H1 (cell line): Measurements from ENCODE around the gene TCERG1L.

ENCODE experiments used
- CHD7 ChIP-seq: fragments of 300-600 bp; sonication (generic); IDR thresholded peaks from 2 replicates; pipeline ENCODE4 v1.7.1; 2012; ENCODE audit warnings: low read length, moderate library complexity, mild to moderate bottlenecking, inconsistent platforms; ENCODE audit not compliant: insufficient replicate concordance
- CTCF ChIP-seq, 3 experiments: IDR thresholded peaks; 1 replicate in 2 of 3; 2 replicates in 1 of 3; pipeline versions ENCODE4 v1.5.1 to v1.6.1; 2011; ENCODE audit warnings: low read length in 3 of 3, mild to moderate bottlenecking in 3 of 3, inconsistent platforms in 2 of 3, low read depth in 1 of 3, moderate library complexity in 1 of 3; ENCODE audit not compliant: insufficient read depth in 1 of 3; ENCODE audit errors: control extremely low read depth in 1 of 3
- EP300 ChIP-seq, 2 experiments: IDR thresholded peaks; 1 replicate in 1 of 2; 2 replicates in 1 of 2; pipeline ENCODE4 v1.6.1; 2011 to 2012; ENCODE audit warnings: low read depth in 2 of 2, low read length in 2 of 2, mild to moderate bottlenecking in 2 of 2, borderline replicate concordance in 1 of 2, inconsistent platforms in 1 of 2, moderate library complexity in 1 of 2
- EZH2 ChIP-seq: fragments of 200-600 bp; sonication (generic); IDR thresholded peaks from 2 replicates; pipeline ENCODE4 v1.7.1; 2012; ENCODE audit warnings: low read depth, mild to moderate bottlenecking, moderate library complexity, low read length, inconsistent platforms; ENCODE audit not compliant: severe bottlenecking
- HDAC6 ChIP-seq: IDR thresholded peaks from one replicate; pipeline ENCODE4 v1.7.1; 2012; ENCODE audit warnings: low read depth, mild to moderate bottlenecking, inconsistent platforms, low read length, moderate library complexity
- JUN ChIP-seq: IDR thresholded peaks from 2 replicates; pipeline ENCODE4 v1.6.1; 2011; ENCODE audit warnings: low read depth, mild to moderate bottlenecking, improper control_type of control experiment, low read length
- JUND ChIP-seq: IDR thresholded peaks from 2 replicates; pipeline ENCODE4 v1.6.1; 2011; ENCODE audit warnings: mild to moderate bottlenecking, improper control_type of control experiment, low read length
- KDM1A ChIP-seq: fragments of 200-600, 300-600 bp; sonication (generic); IDR thresholded peaks from 2 replicates; pipeline ENCODE4 v1.7.1; 2016; ENCODE audit warnings: mild to moderate bottlenecking, low read length, borderline replicate concordance
- MAX ChIP-seq: IDR thresholded peaks from 2 replicates; pipeline ENCODE4 v1.6.1; 2012; ENCODE audit warnings: inconsistent platforms
- POLR2A ChIP-seq, 2 experiments: IDR thresholded peaks; 1 replicate in 1 of 2; 2 replicates in 1 of 2; pipeline ENCODE4 v1.6.1; 2011; ENCODE audit warnings: low read depth in 2 of 2, low read length in 2 of 2, mild to moderate bottlenecking in 2 of 2; ENCODE audit errors: control extremely low read depth in 1 of 2
- POLR2AphosphoS5 ChIP-seq: IDR thresholded peaks from 2 replicates; pipeline ENCODE4 v1.6.1; 2011; ENCODE audit warnings: low read depth, low read length
- YY1 ChIP-seq: IDR thresholded peaks from 2 replicates; pipeline ENCODE4 v1.6.1; 2011; ENCODE audit warnings: low read depth, mild to moderate bottlenecking, low read length

- TF ChIP-seq CTCF (IDR thresholded peaks at IDR 0.05; ENCODE audit: control extremely low read depth in 1 of 3, insufficient read depth in 1 of 3, low read depth in 1 of 3, low read length in 3 of 3) (no peak), YY1 (no peak), EZH2 (no peak), POLR2AphosphoS5 (no peak), JUND (no peak), MAX (no peak), POLR2A (IDR thresholded peaks at IDR 0.05; ENCODE audit: control extremely low read depth in 1 of 2, low read depth in 2 of 2, low read length in 2 of 2) (no peak), HDAC6 (no peak), KDM1A (no peak), CHD7 (no peak), EP300 (IDR thresholded peaks at IDR 0.05; ENCODE audit: borderline replicate concordance in 1 of 2, low read depth in 2 of 2, low read length in 2 of 2) (no peak), JUN (no peak)
These were observed 150.4 kb downstream of the TCERG1L start for GRCh38 chr10:131161087-131161486.
